CD4-positive, alpha-beta T cell treated with Interleukin-6 for 4 hours (primary cell): Measurements from ENCODE around the gene NDUFB4.
"Not testable (repeated sequence)": the region's sequence is repeated elsewhere in the genome, so short reads cannot be mapped to it uniquely, and the experiment has no call there.

Experiments
- DNase-seq: peaks from one replicate; pipeline ENCODE4 v3.0.0-alpha.2; 2020; ENCODE audit warnings: mixed read lengths

NDUFB4 gene

DNA sequence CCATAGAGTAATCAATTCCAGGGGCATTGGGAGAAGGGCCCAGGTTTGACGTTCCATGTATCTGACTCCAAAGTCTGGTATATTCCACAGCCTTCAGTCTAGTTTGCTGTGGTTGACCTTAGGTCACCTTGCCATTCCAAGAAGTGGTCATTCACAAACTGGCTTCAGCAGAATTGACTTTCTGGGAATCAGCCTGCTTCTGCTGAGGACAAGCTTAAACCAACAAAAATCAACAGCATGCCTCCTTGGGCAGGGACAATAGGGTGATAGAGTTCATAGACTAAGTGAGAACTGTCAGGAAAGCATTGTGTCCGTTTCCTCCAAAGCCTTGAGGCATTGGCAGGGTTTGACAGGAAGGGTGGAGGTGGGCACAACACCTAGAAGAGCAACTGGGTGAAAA lies 24.1 kb upstream of the NDUFB4 start:
- DNase-seq, result no peak

DNA sequence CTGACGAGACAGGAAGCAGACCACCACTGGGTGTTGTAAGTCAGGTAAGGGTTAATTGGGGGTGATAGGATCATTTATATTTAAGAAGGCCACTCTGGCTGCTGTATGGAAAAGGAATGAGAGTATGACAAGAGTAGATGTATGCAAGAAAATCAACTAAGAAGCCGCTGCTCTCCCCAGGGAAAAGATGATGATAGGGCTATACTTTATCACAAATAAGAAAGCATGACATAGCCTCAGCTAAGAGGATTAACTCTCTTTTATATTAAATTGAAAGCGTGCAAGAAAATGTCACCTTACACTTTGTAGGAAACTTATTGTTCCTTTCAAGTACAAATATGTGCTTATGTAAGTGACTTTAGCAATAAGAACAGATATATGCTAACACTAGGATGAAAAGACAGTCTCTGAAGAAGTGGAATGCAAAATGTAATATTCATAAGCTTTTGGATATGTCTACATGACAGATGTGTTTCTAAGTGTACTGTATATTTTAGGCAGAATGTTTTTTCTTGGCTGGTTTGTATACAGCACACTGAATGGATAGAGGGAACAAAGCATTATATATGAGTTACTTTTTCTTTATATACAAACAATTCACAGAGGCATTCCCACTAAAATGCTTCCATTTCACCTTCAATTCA lies 8.7 kb upstream of the NDUFB4 start:
- no peak for DNase-seq

DNA sequence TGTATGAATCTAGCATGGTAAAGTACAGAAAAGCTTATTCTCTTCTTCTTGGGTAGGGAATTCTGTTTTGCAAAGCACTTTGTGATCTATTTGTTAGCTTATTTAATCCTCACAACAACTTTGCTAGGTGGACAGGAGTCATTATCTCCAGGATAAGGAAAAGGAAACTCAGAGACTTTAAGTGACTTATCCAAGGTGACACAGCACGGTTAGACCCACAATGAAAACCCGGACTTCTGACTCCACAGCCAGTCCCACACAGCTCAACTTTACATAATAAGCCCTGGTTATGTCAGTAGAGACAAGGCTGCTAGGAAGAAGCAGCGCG lies 384 bp upstream of the NDUFB4 start:
- no peak for DNase-seq

DNA sequence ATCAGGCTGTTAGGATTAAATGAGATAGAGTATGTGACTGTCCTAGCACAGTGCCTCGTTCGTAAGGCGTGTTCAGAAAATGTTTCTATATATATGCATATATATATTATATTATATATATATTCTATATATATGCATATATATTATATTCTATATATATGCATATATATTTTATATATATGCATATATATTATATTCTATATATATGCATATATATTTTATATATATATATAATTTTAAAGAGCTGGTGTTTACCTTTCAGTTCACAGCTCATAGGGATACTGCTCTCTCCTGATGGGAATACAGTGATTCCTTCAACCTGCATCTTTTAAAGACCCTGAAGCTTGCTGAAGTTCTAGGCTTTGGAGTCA lies 702 bp downstream of the NDUFB4 start:
- no peak for DNase-seq

DNA sequence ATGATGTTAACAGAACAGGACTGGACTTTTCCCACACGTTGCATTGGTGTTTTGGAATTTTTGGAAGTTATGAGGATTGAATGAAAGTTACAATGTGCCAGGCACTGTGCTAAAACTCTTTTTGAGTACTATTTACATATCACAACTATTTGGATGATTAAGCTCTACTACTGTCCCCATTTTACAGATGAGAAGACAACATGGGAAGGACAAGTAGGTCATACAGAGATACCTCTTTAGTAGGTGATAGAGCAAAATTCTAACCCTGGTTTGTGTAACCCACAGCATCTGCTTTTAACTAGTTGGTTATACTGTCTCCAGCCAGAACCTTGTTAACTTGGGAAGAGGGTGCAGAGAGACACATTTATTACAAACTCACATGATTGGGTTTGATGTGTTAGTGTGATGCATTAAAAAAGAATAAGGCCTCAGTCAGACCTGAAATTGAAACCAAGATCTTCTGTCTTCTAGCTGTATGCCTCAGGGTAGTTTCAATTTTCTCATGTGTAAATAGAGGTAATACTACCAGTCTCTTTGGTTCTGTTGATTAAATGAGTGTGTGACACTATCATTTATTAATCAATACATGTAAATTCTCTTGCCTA lies 1.4 kb downstream of the NDUFB4 start:
- no peak for DNase-seq

DNA sequence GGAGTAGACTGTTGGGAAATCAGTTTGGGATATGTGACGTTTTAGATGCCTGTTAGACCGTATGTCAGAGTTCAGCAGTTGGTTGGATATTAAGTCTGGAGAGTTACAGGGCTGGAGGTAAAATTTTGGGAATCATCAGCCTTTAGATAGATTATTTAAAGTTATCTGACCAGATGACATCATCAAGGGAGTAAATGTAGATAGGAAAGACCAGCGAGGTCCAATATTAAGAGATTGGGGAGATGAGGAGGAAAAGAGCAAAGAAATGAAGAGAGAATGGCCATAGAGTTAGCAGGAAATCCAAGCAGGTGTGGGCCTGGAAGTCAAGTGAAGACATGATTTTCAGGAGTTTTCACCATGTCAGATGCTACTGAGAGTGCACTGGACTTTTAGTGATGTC lies 3.1 kb downstream of the NDUFB4 start:
- no peak for DNase-seq

DNA sequence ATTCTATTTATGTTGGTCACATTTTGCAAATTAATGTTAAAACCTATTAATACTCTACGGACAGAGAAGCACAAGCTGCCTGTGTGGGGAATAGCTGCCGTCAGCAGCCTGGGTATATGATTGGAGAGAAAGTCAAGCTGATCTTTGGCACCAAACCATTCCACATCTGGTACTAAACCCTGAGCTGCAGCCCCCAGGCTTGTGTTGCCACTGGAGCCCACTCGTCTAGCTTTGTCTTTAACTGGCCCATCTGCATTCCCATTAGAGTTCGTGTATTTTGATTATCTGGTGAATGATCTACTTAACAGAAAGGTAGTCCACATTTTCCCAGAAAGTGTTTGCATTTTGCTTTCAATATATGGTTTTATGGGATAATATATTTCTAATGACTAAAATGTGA lies 5.4 kb downstream of the NDUFB4 start:
- no peak for DNase-seq

DNA sequence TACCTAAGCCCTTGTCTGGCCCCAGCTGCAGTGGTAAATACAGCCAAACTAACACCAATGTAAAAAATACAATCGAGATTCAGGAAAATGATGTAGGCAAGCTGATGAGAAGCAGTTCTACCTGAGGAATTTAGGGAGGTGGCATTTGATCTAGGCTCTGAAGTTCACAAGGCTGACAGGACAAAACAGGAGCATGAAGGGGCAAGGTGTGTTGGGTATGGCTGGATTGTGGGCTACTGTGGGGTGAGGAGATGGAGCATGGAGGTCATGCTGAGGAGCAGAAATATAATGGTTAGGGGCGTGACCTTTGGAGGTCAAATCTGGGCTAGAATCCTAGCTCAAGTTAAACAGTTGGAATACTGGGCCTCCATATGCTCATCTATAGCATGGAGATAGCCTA lies 6.5 kb downstream of the NDUFB4 start:
- no peak for DNase-seq

DNA sequence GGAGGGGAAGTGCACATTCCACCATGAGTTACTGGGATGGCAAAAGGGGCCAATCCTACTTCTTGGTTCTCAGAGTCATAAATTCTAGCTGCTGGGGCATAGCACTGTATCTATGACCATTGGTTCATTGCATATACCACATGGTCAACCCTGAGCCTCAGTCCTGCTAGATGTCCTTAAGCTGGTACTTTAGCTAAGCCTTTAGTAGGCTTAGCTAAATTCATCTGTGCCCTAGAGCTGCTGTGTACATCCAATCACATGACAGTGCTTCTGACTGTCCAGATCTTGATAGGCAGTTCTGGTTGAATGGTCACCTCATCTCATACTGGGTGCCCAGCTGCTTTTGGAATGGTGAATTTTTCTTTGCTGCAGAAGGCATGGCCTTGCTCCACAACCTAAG lies 8.2 kb downstream of the NDUFB4 start:
- no peak for DNase-seq

DNA sequence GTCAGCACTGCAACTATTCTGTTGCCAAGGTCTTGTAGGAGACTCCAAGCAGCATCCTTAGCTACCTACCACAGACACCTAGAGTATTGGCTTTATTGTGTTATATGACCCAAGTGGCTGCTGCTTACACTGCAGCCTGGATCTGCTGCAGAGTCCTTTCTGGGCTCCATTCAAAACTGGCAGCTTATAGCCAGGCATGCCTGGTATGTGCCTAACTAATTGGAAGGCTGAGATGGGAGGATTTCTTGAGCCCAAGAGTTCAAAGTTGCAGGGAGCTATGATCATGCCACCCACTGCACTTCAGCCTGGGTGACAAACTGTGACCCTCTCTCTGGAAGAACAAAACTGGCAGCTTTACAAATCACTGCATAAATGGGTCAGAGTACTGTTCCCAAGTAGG lies 8.6 kb downstream of the NDUFB4 start:
- DNase-seq, result no peak

DNA sequence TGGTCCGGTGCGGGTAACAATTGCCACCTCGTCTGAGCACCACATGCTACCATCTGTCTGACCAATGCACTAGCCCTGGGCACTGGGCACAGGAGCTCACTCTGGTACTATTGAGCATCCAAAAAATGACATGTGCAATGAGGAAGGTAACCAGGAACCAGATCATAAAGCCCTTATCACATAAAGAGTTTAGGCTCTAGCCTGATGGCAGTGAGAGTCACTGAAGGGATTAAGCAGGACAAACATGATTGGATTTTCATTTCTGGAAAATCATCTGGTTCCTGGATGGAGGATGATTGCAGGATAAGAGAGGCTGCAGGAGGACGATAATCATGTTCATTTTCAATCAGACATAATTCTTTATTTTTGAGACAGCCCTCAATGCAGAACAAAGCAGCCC lies 12.4 kb downstream of the NDUFB4 start:
- no peak for DNase-seq

DNA sequence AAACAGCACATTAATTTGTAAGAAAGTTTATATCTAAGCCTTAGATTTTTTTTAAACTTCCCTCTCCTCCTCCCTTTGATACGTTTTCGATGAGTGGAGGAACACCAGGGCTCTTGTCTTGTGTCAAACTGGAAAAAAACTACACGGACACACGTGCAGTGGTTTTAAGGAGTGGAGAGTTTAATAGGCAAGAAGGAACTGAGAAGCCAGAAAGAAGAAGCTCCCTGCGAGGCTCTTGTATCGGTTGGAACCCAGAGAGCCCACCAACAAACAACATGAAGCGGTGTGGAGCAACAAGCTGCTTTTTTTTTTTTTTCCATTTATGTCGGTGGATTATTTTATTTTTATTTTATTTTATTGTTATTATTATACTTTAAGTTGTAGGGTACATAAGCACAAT lies 18.6 kb downstream of the NDUFB4 start:
- DNase-seq, result no peak

DNA sequence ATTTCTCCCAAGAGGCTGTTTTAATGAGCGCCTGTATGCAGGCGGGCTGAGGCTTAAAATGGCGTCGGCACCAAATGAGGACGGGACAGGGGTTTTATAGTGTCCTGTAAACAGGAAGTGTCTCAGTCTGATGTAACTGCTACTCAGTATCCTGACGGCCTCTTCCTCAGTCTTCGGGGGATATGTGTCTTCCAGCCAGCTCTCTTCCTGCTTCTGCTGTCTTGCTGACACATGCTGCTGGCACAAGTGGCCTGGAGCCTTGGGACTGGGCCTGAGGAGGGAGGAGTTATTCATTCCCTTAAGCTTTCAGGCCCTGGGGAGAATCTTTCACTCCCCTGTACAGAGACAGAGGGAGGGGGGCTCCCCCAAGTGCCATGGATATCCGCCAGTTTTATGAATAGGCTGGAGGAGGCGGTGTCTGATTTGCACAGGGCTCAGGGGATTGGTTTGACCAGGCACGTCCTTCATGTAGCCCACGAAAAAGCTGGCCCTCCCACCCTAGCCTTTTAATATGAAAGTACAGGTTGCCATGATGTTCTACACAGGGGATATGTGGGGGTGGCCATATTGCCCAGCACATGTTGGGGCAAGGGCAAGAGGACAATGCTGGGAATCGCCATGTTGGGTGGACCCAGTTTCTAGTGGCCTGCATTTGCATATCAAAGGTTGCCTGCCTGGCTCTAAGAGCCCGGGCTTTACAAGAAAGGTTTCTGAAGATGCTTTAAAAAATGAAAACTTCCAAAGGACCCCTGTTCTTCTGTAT lies 19.9 kb downstream of the NDUFB4 start:
- DNase-seq, result no peak

DNA sequence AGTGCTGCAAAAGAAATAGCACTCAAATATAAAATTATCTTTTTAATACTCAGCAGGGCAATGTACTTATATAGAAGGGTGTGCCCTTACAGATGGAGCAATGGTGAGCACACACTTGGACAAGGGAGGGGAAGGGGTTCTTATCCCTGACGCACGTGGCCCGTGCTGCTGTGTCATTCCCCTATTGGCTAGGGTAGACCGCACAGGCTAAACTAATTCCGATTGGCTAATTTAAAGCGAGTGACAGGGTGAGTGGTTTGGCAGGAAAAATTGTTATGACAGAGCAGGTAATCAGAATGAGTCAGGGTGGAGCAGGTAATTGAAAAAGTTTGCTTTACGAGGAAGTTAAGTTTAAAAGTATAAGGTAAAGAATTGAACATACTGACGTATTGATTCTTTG lies 20.6 kb downstream of the NDUFB4 start:
- not testable (repeated sequence) for DNase-seq

DNA sequence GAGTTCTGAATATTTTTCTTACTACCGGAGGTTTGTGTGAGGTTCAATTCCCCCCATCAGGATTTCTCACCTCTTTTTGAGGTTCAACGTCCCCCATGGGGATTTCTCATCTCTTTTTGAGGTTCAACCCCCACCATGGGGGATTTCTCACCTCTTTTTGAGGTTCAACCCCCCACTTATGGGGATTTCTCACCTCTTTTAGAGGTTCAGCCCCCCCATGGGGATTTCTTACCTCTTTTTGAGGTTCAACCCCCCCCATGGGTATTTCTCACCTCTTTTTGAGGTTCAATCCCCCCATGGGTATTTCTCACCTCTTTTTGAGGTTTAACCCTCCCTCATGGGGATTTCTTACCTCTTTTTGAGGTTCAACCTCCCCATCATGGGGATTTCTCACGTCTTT lies 26.3 kb downstream of the NDUFB4 start:
- DNase-seq, result no peak

DNA sequence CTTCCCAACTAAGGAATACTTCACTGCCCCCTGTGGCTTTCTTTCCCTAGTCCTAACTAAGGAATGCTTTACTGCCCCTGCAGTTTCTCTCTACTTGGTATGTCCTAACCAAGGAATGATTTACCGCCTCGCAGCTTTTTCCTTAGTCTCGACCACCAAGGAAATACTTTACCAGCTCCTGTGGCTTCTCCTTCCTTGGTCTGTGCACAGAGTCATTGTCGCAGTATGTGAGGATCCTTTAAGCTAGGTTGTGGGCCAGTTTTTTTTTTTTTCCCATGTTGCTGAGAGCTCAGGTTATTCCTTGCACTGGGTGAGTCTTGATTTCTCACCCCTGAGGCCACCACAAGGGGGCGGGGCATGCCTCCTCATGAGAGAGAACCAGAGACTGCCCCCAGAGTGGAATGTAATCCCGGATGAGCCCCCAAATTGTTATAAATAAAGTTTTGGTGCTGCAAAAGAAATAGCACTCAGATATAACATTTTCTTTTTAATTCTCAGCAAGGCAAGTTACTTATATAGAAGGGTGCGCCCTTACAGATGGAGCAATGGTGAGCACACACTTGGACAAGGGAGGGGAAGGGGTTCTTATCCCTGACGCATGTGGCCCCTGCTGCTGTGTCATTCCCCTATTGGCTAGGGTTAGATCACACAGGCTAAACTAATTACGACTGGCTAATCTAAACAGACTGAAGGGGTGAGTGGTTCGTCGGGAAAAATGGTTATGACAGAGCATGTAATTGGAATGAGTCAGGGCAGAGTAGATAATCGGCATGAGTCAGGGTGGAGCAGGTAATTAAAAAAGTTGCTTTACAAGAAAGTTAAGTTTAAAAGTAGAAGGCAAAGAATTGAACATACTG lies 27.0 kb downstream of the NDUFB4 start:
- peak; percentile 7 for DNase-seq

DNA sequence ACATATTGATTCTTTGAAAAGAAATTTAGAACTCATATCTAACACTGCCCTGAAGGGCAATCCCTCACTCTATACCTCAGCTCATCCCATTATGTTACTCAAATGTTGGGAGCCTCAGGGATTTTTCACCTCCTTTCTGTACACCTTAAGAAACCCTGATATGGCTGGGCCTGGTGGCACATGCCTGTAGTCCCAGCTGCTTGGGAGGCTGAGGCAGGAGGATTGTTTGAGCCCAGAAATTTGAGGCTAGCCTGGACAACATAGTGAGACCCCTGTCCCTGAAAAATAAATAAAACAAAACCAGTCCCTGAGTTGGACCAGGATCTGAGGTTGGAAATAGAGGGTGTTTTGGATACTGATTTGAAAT lies 27.6 kb downstream of the NDUFB4 start:
- no peak for DNase-seq

DNA sequence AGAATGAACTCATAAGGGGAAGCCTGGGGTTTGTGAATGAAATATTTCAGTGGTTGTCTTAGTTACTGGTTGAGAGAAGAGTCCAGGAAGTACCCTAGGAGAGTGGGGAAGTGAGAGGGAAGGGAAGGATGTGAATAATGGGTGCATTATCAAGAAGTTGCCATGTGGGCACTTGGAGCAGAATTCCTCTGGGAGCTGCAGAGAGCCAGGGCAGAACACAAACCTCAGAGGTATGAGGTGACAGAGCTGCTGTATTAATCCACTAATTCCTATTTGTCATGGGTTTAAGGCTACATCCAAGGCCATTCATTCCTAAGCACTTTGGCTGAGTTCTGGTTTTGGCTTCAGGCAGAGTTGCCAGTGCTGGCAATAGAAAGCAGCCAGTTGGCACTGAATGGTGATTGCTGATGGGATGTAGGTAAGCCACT lies 29.0 kb downstream of the NDUFB4 start:
- DNase-seq, result no peak

DNA sequence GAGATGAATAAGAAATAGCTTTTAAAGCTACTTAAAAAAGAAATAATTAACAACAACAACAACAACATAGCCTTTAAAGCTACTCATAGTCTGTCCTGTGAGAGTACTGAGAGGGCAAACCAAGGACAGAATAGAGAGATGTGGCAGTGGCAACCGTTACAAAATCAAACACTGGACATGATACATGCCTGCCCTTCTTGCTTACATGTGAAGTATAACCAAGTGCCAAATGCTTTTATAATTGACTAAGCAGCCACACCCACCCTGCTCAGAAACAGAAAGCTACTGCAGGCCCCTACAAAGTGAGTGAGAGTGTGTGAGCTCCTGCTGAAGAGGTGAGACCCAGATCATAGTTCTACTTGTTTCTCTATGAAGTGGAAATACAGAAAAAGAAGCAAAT lies 38.4 kb downstream of the NDUFB4 start:
- no peak for DNase-seq

DNA sequence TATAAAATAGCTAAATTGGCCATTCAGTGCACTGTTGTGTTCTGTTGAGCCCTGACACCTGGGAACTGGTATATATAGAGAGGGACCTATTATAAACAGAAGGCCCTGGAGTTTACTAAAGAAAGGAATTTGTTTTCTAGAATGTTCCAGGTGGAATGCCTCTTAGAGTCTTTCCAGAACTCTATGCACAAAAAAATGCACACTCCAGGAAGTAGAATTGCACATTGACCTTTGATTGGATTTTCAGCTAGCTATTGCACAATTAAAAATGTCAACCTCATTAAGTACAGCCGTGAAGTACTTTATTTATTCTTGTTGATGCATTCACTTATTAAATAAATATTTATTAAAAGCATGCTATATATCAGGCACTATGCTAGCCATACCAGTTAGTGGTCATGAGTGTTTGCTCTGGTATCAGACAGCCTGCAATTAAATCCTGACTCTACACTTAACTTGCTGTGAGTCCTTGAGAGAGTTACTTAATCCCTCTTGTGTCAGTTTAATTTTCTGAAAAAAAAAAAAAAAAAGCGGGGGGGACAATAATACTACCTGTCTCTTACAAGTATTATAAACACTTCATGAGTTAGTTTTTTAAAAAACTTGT lies 40.8 kb downstream of the NDUFB4 start:
- DNase-seq, result no peak

DNA sequence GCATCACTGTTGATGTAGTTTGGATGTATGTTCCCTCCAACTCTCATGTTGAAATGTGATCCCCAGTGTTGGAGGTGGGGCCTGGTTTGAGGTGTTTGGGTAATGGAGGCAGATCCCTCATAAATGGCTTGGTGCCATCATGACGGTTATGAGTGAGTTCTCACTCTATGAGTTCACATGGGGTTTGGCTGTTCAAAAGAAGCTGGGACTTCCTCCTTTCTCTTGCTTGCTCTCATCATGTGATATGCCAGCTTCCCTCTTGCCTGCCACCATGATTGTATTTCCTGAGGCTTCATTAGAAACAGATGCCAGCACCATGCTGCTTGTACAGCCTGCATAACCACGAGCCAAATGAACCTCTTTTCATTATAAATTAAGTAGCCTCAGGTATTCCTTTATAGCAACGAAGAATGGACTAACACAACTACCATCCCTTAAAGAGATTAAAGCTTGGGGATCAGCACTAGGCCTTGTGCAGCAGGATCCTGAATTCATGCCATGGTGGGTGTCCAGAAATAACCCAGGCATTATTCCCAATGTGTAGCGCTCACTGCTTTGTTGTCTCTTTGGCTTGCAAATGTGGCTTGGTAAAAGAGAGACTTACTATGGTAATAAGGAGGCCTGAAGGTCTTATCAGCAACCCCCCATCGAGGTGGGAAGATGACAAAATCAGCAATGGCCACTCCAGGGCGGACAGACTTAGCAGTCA lies 41.9 kb downstream of the NDUFB4 start:
- DNase-seq, result no peak

DNA sequence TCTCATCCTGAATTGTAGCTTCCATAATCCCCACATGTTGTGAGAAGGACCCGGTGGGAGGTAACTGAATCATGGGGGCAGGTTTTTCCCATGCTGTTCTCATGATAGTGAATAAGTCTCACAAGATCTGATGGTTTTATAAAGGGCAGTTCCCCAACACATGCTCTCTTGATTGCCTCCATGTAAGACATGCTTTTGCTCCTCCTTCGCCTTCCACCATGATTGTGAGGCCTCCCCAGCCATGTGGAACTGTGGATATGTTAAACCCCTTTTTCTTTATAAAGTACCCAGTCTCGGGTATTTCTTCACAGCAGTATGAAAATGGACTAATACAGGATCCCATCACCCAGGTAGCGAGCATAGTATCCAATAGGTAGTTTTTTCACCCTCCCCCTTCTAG lies 42.7 kb downstream of the NDUFB4 start:
- DNase-seq, result not testable (repeated sequence)

DNA sequence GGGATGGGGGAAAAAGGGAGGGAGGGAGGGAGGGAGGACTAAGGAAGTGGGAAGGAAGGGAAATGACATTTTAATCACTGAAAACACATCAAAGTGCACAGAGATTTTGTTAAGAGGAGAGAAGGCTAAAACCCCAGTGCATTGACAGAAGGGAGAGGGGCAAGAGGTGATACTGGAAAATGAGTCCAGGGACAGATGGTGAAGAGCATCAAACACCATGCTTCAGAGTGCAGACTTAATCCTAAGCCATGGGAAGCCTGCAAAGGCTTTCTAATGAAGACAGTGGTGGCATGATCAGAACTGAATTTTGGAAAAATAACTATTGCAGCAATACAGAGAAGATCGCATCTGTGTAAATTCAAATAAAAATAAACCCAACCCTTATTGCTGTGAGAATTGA lies 44.1 kb downstream of the NDUFB4 start:
- DNase-seq, result no peak
